Esophagus (tissue), 2 donors: ENCODE results near the gene PTBP2. TPM values are rescaled to one million over a fixed set of nuclear protein-coding genes. Genes with fewer than 3 reads are reported as not detected.

ENCODE experiments used
- H3K27ac ChIP-seq, 2 donors: one replicate each; pipeline ENCODE4 v1.5.1; 2013; ENCODE audit warnings: low read depth in 2 of 2, mild to moderate bottlenecking in 2 of 2, inconsistent platforms in 1 of 2, low read length in 1 of 2, moderate library complexity in 1 of 2
- H3K27me3 ChIP-seq, 2 donors: one replicate each; pipeline ENCODE4 v1.6.1; 2013; ENCODE audit warnings: low read length in 2 of 2, control low read depth in 1 of 2, mild to moderate bottlenecking in 1 of 2; ENCODE audit not compliant: insufficient read depth in 2 of 2, control insufficient read depth in 1 of 2
- H3K36me3 ChIP-seq, 2 donors: one replicate each; pipeline ENCODE4 v1.6.1; 2013; ENCODE audit warnings: low read length in 1 of 2; ENCODE audit not compliant: control insufficient read depth in 2 of 2, insufficient read depth in 2 of 2
- H3K4me1 ChIP-seq, 2 donors: one replicate each; pipeline ENCODE4 v1.6.1; 2013; ENCODE audit warnings: low read length in 1 of 2; ENCODE audit not compliant: control insufficient read depth in 2 of 2, insufficient read depth in 2 of 2
- H3K4me3 ChIP-seq, 2 donors: one replicate each; pipeline ENCODE4 v1.5.1; 2013; ENCODE audit warnings: low read length in 2 of 2, mild to moderate bottlenecking in 2 of 2, low read depth in 1 of 2, moderate library complexity in 1 of 2
- H3K9me3 ChIP-seq, 2 donors: one replicate each; pipeline ENCODE4 v1.6.1; 2013; ENCODE audit warnings: mild to moderate bottlenecking in 2 of 2, low read depth in 1 of 2, low read length in 1 of 2, moderate library complexity in 1 of 2; ENCODE audit not compliant: control insufficient read depth in 2 of 2, insufficient read depth in 1 of 2
- WGBS, 2 donors: extraction: QIAGEN DNeasy Blood & Tissue Kit; methylation state at CpG; one replicate each; pipeline ENCODE4 v1.1.7; 2013; 5-methylcytosine and 5-hydroxymethylcytosine counted together
- polyA plus RNA-seq, 2 donors: library from polyadenylated mRNA; stranded (reverse); fragments of 200-250 nt; gene quantifications; one replicate each; pipeline ENCODE4 v1.2.3, GENCODE V29; 2013
- donor health status: healthy with polysubstance abuse.
- donor health status: Bipolar disorder and iron deficiency.

PTBP2 gene
- polyA plus RNA-seq, 2 donors: 8.3 to 18.2 TPM

DNA sequence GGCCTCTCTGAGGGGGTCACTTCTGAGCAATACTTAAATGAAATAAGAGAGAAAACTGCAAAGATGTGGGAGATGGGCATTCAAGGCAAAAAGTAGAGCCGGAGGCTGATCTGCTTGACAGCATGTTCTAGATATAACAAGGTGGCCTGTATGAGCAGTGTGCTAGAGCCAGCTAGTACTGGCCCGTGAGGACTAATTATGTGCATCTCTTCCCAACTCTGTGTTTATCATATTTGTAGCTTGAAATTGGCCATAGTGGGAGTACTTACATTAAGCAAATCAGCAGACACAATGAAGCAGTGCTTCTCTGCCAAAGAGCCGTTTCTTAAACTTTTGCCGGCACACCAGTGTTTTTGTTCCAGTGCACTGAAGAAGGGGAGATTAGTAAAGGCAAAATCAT is 13.1 kb upstream of the PTBP2 start:
- WGBS, 2 donors: 78 to 80% methylated on average over 4 of the region's 4 CpGs
- no peaks in the 10 kb centered on the region for H3K27me3 ChIP-seq

GRCh38 chr1:96710708-96711477 is 10.7 kb upstream of the PTBP2 start:
- Histone ChIP-seq H3K27me3 (no peaks in the 10 kb centered on the region), H3K36me3 (no peaks in the 10 kb centered on the region)
- WGBS, 2 donors: 73 to 79% methylated on average over 4 of the region's 4 CpGs

More for the DNA sequence above, 13.1 kb upstream of the PTBP2 start:
- Histone ChIP-seq H3K27ac (no peak overlapping the region), H3K4me3 (no peak overlapping the region), H3K36me3 (no peaks in the 10 kb centered on the region), H3K9me3 (no peaks in the 10 kb centered on the region), H3K4me1 (no peaks in the 10 kb centered on the region)

DNA sequence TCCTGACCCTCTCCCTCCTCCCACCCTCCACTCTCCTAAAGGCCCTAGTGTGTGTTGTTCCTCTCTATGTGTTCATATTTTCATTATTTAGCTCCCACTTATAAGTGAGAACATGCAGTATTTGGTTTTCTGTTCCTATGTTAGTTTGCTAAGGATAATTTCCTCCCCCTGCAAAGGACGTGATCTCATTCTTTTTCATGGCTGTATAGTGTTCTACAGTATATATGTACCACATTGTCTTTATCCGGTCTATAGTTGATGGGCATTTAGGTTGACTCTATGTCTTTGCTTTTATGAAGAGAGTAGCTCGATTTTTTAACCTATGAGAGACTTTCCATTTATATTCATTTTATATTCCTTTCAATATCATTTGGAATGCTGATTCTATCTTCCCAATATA is 7.9 kb upstream of the PTBP2 start:
- H3K27ac ChIP-seq: no peak overlapping the region
- WGBS, 2 donors: 91 to 92% methylated on average over 3 of the region's 3 CpGs
- H3K9me3 ChIP-seq: no peaks in the 10 kb centered on the region
- H3K4me3 ChIP-seq: no peak overlapping the region
- H3K36me3 ChIP-seq: no peaks in the 10 kb centered on the region
- no peaks in the 10 kb centered on the region for H3K4me1 ChIP-seq
- no peaks in the 10 kb centered on the region for H3K27me3 ChIP-seq

More at GRCh38 chr1:96710708-96711477, 10.7 kb upstream of the PTBP2 start:
- Histone ChIP-seq H3K4me1 (no peaks in the 10 kb centered on the region), H3K4me3 (no peak overlapping the region), H3K9me3 (no peaks in the 10 kb centered on the region), H3K27ac (no peak overlapping the region)

- no peaks in the 10 kb centered on the region for H3K36me3 ChIP-seq
- H3K27ac ChIP-seq: no peak overlapping the region
- 70 to 80% methylated on average over 2 of the region's 2 CpGs for WGBS, 2 donors
These were observed 6.7 kb upstream of the PTBP2 start for GRCh38 chr1:96714881-96715280.

GRCh38 chr1:96715482-96715881 is 6.1 kb upstream of the PTBP2 start:
- no peak overlapping the region for H3K4me3 ChIP-seq
- 63 to 65% methylated on average over 1 of the region's 1 CpG for WGBS, 2 donors
- no peak overlapping the region for H3K27ac ChIP-seq
- no peaks in the 10 kb centered on the region for H3K9me3 ChIP-seq
- no peaks in the 10 kb centered on the region for H3K4me1 ChIP-seq
- H3K36me3 ChIP-seq: no peaks in the 10 kb centered on the region
- H3K27me3 ChIP-seq: no peaks in the 10 kb centered on the region

More at GRCh38 chr1:96714881-96715280, 6.7 kb upstream of the PTBP2 start:
- Histone ChIP-seq H3K27me3 (no peaks in the 10 kb centered on the region), H3K4me1 (no peaks in the 10 kb centered on the region), H3K4me3 (no peak overlapping the region), H3K9me3 (no peaks in the 10 kb centered on the region)

DNA sequence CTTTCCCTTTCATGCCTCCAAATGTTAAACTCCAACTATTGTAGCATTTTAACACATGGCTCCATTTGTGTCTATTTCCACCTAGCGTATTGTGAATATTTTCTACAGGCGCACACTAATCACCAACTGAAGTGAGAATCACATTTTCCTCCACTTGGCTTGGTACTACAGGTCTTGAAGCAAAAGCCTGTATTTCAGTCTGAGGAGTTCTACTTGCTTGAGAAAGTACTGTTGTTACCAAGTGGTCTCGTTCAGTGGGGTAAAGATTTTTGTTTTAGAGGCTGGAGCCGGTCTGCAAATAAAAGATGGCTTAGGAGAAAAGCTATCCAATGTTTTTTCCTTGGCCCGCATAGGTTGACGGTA is 550 bp upstream of the PTBP2 start:
- 16 to 21% methylated on average over 6 of the region's 6 CpGs for WGBS, 2 donors
- Histone ChIP-seq H3K27me3 (no peaks in the 10 kb centered on the region), H3K4me3 (peak overlapping the region; percentile 77 to 88), H3K4me1 (no peaks in the 10 kb centered on the region), H3K9me3 (no peaks in the 10 kb centered on the region), H3K27ac (peak overlapping the region; percentile 85 to 89), H3K36me3 (no peaks in the 10 kb centered on the region)

- Histone ChIP-seq H3K36me3 (no peaks in the 10 kb centered on the region), H3K4me1 (no peaks in the 10 kb centered on the region), H3K4me3 (peak overlapping the region; percentile 77 to 88), H3K27ac (peak overlapping the region; percentile 85 to 89), H3K9me3 (no peaks in the 10 kb centered on the region), H3K27me3 (no peaks in the 10 kb centered on the region)
- 0 to 1% methylated on average over 29 of the region's 29 CpGs for WGBS, 2 donors
These were observed 758 bp downstream of the PTBP2 start for GRCh38 chr1:96722161-96722922.

GRCh38 chr1:96722958-96723357 is 1.4 kb downstream of the PTBP2 start:
- Histone ChIP-seq H3K4me1 (no peaks in the 10 kb centered on the region), H3K27me3 (no peaks in the 10 kb centered on the region), H3K27ac (peak overlapping the region in 1 of 2 donors; percentile 89), H3K4me3 (peak overlapping the region in 1 of 2 donors; percentile 88), H3K9me3 (no peaks in the 10 kb centered on the region), H3K36me3 (no peaks in the 10 kb centered on the region)
- 23 to 24% methylated on average over 3 of the region's 3 CpGs for WGBS, 2 donors

DNA sequence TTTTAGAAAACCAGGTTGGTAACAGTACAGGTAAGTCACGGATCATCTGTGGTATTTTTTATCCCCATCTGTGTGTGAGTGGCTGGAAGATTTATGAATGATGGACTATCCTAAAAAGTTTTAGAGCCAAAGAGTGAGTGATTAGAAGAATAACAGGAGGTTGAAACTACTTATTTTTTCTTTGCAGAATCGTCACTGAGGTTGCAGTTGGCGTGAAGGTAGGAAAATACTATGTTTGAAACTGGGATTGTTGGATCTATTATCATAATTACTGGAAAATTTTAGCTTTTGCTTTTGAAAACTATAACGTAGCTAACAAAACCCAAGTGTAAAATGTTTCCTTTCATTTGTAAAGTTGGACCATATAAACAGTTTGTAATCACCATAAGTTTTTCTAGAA is 1.8 kb downstream of the PTBP2 start:
- WGBS, 2 donors: 26 to 36% methylated on average over 4 of the region's 4 CpGs
- Histone ChIP-seq H3K36me3 (no peaks in the 10 kb centered on the region), H3K4me1 (no peaks in the 10 kb centered on the region), H3K4me3 (peak overlapping the region in 1 of 2 donors; percentile 88), H3K9me3 (no peaks in the 10 kb centered on the region), H3K27ac (no peak overlapping the region), H3K27me3 (no peaks in the 10 kb centered on the region)
